Measurements from ENCODE around the gene TSGA10IP. TPM values are rescaled to one million over a fixed set of nuclear protein-coding genes. Genes with fewer than 3 reads are reported as not detected.

The TSGA10IP gene
- total RNA-seq: not detected

- intact Hi-C loops (cut with DNase I; ENCODE audit: low total_unique reads) (no loop called here), in situ Hi-C loops (cut with MboI; ENCODE audit: low sequenced_read_pairs in 4 of 4) (no loop called here)
- no peak for ATAC-seq
- no peak for DNase-seq
- H3K27ac ChIP-seq: no peak within 1 kb of the TSS
- no peak within 1 kb of the TSS for H3K4me3 ChIP-seq
- TF ChIP-seq CTCF (IDR thresholded peaks at IDR 0.05 in 4 of 5, conservative IDR thresholded peaks at IDR 0.05 in 1 of 5) (no peak), POLR2A (IDR thresholded peaks at IDR 0.05) (no peak)
- H3K9me3 ChIP-seq: no peaks in the 10 kb centered on the region
- H3K27me3 ChIP-seq: no peaks in the 10 kb centered on the region
- no peaks in the 10 kb centered on the region for H3K4me1 ChIP-seq
- H3K36me3 ChIP-seq: no peaks in the 10 kb centered on the region
Measured at GRCh38 chr11:65945430-65945911, at the start of gene TSGA10IP. TSGA10IP (plus strand) TSS chr11:65945480; CDS start chr11:65945676, 196 bp downstream.

DNA sequence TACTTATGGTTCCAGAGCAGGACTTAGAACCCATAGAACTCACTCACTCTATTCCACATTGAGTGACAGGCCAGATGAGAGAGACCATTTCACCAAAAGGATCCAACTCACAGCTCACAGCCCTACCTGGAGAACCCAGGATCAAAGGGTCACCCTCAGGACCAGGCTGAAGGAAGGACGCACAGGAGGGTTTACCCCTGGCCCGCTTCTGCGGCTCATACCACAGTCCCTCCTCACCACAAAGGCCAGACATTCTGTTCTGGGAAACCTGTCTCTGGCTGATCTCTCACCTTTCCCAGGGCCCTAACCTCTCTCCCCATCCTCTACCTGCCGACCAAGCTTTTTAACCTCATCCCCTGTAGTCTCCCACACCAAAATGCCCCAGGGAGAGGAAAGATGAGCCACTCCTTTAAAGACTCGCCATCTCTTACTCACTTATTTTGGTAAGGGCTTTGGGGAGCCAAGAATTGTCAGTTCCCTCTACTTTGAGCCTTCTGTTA lies 49.7 kb upstream of the TSGA10IP start:
- DNase-seq: no peak
- in situ Hi-C loops (cut with MboI; ENCODE audit: low sequenced_read_pairs in 4 of 4): no loop called here
- no peak for ATAC-seq

GRCh38 chr11:65896034-65896999 lies 49.0 kb upstream of the TSGA10IP start:
- H3K4me3 ChIP-seq: no peak overlapping the region
- TF ChIP-seq CTCF (IDR thresholded peaks at IDR 0.05 in 4 of 5, conservative IDR thresholded peaks at IDR 0.05 in 1 of 5): no peak
- no peak for TF ChIP-seq POLR2A (IDR thresholded peaks at IDR 0.05)
- ATAC-seq (no peak), DNase-seq (no peak)
- in situ Hi-C loops (cut with MboI; ENCODE audit: low sequenced_read_pairs in 4 of 4) (no loop called here), intact Hi-C loops (cut with DNase I; ENCODE audit: low total_unique reads) (no loop called here)
- H3K36me3 ChIP-seq: no peaks in the 10 kb centered on the region
- peaks cover 19 to 36% of the 10 kb centered on the region in 2 donors for H3K4me1 ChIP-seq
- no peak overlapping the region for H3K27ac ChIP-seq
- H3K9me3 ChIP-seq: no peaks in the 10 kb centered on the region
- peaks cover 12 to 26% (median 16%) of the 10 kb centered on the region in 3 donors for H3K27me3 ChIP-seq

More for the DNA sequence above, 49.7 kb upstream of the TSGA10IP start:
- Histone ChIP-seq H3K4me1 (peaks cover 21 to 35% of the 10 kb centered on the region in 2 donors), H3K9me3 (no peaks in the 10 kb centered on the region), H3K27ac (no peak overlapping the region), H3K36me3 (no peaks in the 10 kb centered on the region), H3K27me3 (peaks cover 12 to 21% (median 16%) of the 10 kb centered on the region in 3 donors), H3K4me3 (no peak overlapping the region)
- no peak for TF ChIP-seq POLR2A (IDR thresholded peaks at IDR 0.05)
- TF ChIP-seq CTCF (IDR thresholded peaks at IDR 0.05 in 4 of 5, conservative IDR thresholded peaks at IDR 0.05 in 1 of 5): no peak
- intact Hi-C loops (cut with DNase I; ENCODE audit: low total_unique reads): no loop called here

- H3K27me3 ChIP-seq: peaks cover 12 to 26% (median 16%) of the 10 kb centered on the region in 3 donors
- DNase-seq (no peak), ATAC-seq (no peak)
- intact Hi-C loops (cut with DNase I; ENCODE audit: low total_unique reads): no loop called here
- in situ Hi-C loops (cut with MboI; ENCODE audit: low sequenced_read_pairs in 4 of 4): no loop called here
- no peaks in the 10 kb centered on the region for H3K36me3 ChIP-seq
- H3K4me1 ChIP-seq: peaks cover 11 to 29% of the 10 kb centered on the region in 2 donors
- no peaks in the 10 kb centered on the region for H3K9me3 ChIP-seq
- no peak overlapping the region for H3K4me3 ChIP-seq
- H3K27ac ChIP-seq: no peak overlapping the region
- TF ChIP-seq POLR2A (IDR thresholded peaks at IDR 0.05) (no peak), CTCF (IDR thresholded peaks at IDR 0.05 in 4 of 5, conservative IDR thresholded peaks at IDR 0.05 in 1 of 5) (no peak)
Measured at GRCh38 chr11:65897020-65897471, 48.2 kb upstream of the TSGA10IP start.

All from gastrocnemius medialis (tissue), 4 donors.